Smooth muscle cell (in vitro differentiated cells): Measurements from ENCODE around the gene AMZ1. TPM values are rescaled to one million over a fixed set of nuclear protein-coding genes. Genes with fewer than 3 reads are reported as not detected.

Source experiments
- DNase-seq: peaks from one replicate; lab custom pipeline; 2025; ENCODE audit not compliant: unreplicated experiment; lab: John Stamatoyannopoulos, UW
- H2AFZ ChIP-seq: fragments of 200-600 bp; sonication (generic); 2 replicates; pipeline ENCODE4 v1.6.0; 2016; ENCODE audit warnings: antibody characterized with exemption, low read depth, mild to moderate bottlenecking
- H3F3A ChIP-seq: fragments of 200-600 bp; sonication (generic); 2 replicates; pipeline ENCODE4 v1.6.0; 2017; ENCODE audit warnings: antibody characterized with exemption, low read depth
- H3K27ac ChIP-seq: fragments of 200-600 bp; sonication (generic); 2 replicates; pipeline ENCODE4 v1.5.1; 2016; ENCODE audit warnings: low read depth, mild to moderate bottlenecking
- H3K27me3 ChIP-seq: fragments of 200-600 bp; sonication (generic); 2 replicates; pipeline ENCODE4 v1.6.1; 2016; ENCODE audit warnings: low read depth, mild to moderate bottlenecking
- H3K36me3 ChIP-seq: fragments of 200-600 bp; sonication (generic); 2 replicates; pipeline ENCODE4 v1.5.1; 2016; ENCODE audit warnings: low read depth
- H3K4me1 ChIP-seq: fragments of 200-600 bp; sonication (generic); 2 replicates; pipeline ENCODE4 v1.5.1; 2016; ENCODE audit warnings: low read depth
- H3K4me2 ChIP-seq: fragments of 200-600 bp; sonication (generic); 2 replicates; pipeline ENCODE4 v1.6.0; 2016; ENCODE audit warnings: mild to moderate bottlenecking
- H3K4me3 ChIP-seq: fragments of 200-600 bp; sonication (generic); 2 replicates; pipeline ENCODE4 v1.5.1; 2016; ENCODE audit warnings: mild to moderate bottlenecking
- H3K79me2 ChIP-seq: fragments of 200-600 bp; sonication (generic); 2 replicates; pipeline ENCODE4 v1.6.0; 2016; ENCODE audit warnings: low read depth, mild to moderate bottlenecking
- H3K9ac ChIP-seq: fragments of 200-600 bp; sonication (generic); 2 replicates; pipeline ENCODE4 v1.6.0; 2016; ENCODE audit warnings: low read depth
- H3K9me3 ChIP-seq: fragments of 200-600 bp; sonication (generic); replicated peaks from 2 replicates; pipeline ENCODE4 v1.5.1; 2016; ENCODE audit warnings: low read depth
- H4K20me1 ChIP-seq: fragments of 200-600 bp; sonication (generic); 2 replicates; pipeline ENCODE4 v1.6.0; 2016; ENCODE audit warnings: low read depth
- CTCF ChIP-seq: fragments of 200-600 bp; sonication (generic); IDR thresholded peaks from 2 replicates; pipeline ENCODE4 v1.5.1; 2017; ENCODE audit warnings: borderline replicate concordance, mild to moderate bottlenecking, antibody characterized with exemption; ENCODE audit not compliant: insufficient read depth, poor library complexity, severe bottlenecking
- WGBS: methylation state at CpG from one replicate; pipeline ENCODE4 v1.1.7; 2016; ENCODE audit warnings: low lambda C conversion rate; 5-methylcytosine and 5-hydroxymethylcytosine counted together
- polyA plus RNA-seq: library from polyadenylated mRNA; unstranded; fragments of >200 nt; fragmentation: Nextera tagmentation; extraction: Ambion mirVana; gene quantifications from 2 replicates; pipeline ENCODE4 v1.2.1, GENCODE V29; 2016
- total RNA-seq: library from RNA; depleted of rRNA; stranded (reverse); fragments of >200 nt; gene quantifications from 2 replicates; pipeline ENCODE4 v1.2.3, GENCODE V29; 2014

AMZ1 gene
- total and polyA plus RNA-seq, 2 experiments from 2014 or later: 0.63 to 1.1 TPM

DNA sequence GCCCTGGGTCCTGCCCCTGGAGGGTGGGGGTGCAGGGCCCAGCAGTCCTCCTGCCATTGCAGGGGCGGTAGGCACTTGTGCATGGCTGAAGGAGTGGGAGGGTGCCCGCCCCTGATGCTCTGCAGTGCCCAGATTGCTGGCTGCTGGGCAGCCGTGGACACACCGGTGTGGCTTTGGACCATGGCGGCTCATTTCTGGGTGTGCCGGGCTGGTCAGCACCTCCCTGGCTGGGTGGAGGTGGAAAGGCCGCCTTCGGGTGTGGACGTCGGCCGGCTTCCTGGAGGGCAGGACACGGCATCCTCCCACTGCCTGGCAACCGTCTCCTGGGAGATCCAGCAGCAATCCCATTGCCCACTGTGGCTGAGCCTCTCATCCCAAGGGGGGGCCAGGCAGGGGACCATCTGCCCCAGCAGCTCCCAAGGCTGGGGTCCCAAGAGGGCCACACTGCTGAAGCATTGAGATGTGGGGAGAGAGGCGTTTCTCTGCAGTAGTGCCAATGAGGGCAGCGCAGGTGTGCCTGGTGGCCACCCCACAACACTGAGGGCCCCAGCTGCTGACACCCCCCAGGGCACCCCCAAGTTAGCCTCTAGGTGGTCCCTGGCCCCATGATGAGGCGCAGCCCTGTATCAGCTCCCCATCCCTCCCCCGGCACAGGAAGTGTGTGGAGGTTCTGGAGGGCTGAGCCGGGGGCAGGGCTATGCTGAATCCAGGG, 43.3 kb upstream of the AMZ1 start:
- Histone ChIP-seq H2AFZ (no peak overlapping the region), H3K27me3 (no peaks in the 10 kb centered on the region), H3K79me2 (peaks cover 66% of the 10 kb centered on the region), H3K27ac (peak overlapping the region; percentile 41), H3K4me2 (peak overlapping the region; percentile 63), H3F3A (no peaks in the 10 kb centered on the region), H3K4me3 (no peak overlapping the region), H3K4me1 (peaks cover 16% of the 10 kb centered on the region), H3K9ac (no peak overlapping the region), H4K20me1 (peaks cover 99% of the 10 kb centered on the region), H3K36me3 (no peaks in the 10 kb centered on the region), H3K9me3 (no peaks in the 10 kb centered on the region)
- no peak for DNase-seq
- 79% methylated on average over 18 of the region's 18 CpGs for WGBS
- TF ChIP-seq CTCF: no peak

DNA sequence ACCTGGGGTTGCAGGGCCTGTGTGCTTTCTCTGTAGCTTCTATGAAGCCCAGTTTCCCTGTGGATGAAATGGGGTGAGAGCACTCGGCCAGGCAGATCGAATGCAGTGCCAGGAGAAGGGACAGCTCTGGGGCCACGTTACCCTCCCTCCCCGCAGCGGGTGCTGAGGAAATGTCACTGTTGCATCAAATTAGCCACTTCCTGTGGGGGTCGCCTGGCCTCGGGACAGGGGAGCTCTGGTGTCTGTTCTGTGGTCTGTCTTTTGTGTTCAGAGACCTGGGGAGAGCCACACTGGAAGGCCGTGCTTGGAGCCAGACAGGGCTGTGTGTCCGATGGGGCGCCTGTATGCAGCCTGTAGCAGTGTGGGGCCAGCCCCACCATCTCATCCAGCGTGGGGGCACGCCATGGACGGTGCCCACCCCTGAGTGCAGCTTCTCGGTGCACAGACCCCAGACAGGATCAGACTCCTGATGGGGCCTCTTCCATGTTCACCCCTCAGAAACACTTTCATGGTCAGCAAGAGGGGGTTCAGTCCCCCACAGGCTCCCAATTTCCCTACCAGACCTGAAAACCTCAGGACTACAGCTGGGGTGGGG, 42.6 kb upstream of the AMZ1 start:
- H3K36me3 ChIP-seq: no peaks in the 10 kb centered on the region
- TF ChIP-seq CTCF: no peak
- peaks cover 16% of the 10 kb centered on the region for H3K4me1 ChIP-seq
- H2AFZ ChIP-seq: no peak overlapping the region
- 32% methylated on average over 14 of the region's 14 CpGs for WGBS
- peaks cover 98% of the 10 kb centered on the region for H4K20me1 ChIP-seq
- no peaks in the 10 kb centered on the region for H3K27me3 ChIP-seq
- peaks cover 60% of the 10 kb centered on the region for H3K79me2 ChIP-seq
- peak overlapping the region; percentile 41 for H3K27ac ChIP-seq
- no peak overlapping the region for H3K4me3 ChIP-seq
- H3F3A ChIP-seq: no peaks in the 10 kb centered on the region
- peak overlapping the region; percentile 63 for H3K4me2 ChIP-seq
- no peak for DNase-seq
- H3K9ac ChIP-seq: no peak overlapping the region
- no peaks in the 10 kb centered on the region for H3K9me3 ChIP-seq

DNA sequence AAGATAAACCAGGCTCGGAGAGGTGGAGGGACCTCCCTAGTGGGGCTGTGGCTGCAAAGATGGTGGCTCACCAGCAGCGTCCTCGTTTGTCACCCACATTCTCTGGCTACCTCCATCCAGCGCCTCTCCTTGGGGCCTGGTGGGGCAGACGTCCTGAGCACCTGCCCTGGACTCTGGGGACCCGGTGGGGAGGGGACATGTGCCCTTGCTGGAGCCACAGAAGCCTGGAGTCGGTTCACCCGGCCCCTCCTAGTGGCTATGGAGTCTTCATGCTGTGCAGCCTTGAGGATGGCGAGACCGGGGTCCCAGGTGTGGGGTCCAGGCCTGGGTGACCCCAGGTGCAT, 41.7 kb upstream of the AMZ1 start:
- Histone ChIP-seq H4K20me1 (peaks cover 95% of the 10 kb centered on the region), H3K9ac (no peak overlapping the region), H3K36me3 (no peaks in the 10 kb centered on the region), H3K9me3 (no peaks in the 10 kb centered on the region), H3K27ac (no peak overlapping the region), H3K79me2 (peaks cover 51% of the 10 kb centered on the region), H3K27me3 (no peaks in the 10 kb centered on the region), H3K4me3 (no peak overlapping the region), H3K4me2 (no peak overlapping the region), H3F3A (no peaks in the 10 kb centered on the region), H2AFZ (no peak overlapping the region), H3K4me1 (peaks cover 7% of the 10 kb centered on the region)
- TF ChIP-seq CTCF: no peak
- DNase-seq: no peak
- 89% methylated on average over 10 of the region's 10 CpGs for WGBS
